Measurements from ENCODE around the gene SNAPC3.
A peak's percentile ranks its signal among the peaks of the same experiment; 100 is the strongest.

The SNAPC3 gene

DNA sequence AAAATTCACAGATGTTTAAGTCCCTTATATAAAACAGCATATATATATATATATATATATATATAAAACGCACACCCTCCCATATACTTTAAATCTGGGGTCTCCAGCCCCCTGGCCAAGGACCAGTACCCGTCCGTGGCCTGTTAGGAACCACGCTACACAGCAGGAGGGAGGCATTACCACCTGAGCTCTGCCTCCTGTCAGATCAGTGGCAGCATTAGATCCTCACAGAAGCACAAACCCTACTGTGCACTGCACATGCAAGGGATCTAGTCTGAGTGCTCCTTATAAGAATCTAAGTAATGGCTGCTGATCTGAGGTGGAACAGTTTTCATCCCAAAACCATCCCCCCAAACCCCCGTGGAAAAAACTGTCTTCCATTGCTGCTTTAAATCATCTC lies 79.1 kb downstream of the SNAPC3 start:
- no peak for DNase-seq (ENCODE audit: low read depth in 2 of 2)
- no peak overlapping the region for H3K4me3 ChIP-seq (replicated peaks in 1 of 2; ENCODE audit: low read depth in 2 of 2, low read length in 2 of 2)
- TF ChIP-seq CTCF (IDR thresholded peaks at IDR 0.05; ENCODE audit: low read depth, low read length): no peak

DNA sequence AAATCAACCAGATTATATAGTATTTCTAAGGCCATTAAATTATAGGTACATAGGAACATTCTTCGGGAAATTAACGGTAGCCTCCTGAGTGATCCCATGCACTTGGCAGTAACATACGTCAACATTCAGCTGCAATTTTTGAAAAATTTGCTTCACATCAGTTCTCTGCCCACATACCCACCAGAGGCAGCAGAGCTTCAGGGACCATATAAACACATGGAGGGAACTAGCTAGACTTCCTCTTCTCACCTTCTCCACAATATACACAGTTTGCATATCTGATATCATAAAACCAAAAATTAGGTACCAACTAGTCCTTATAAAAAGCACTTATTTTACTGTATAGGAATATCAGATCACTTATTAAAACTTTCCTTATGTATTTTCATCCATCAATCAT lies 83.2 kb downstream of the SNAPC3 start:
- H3K4me3 ChIP-seq (replicated peaks in 1 of 2; ENCODE audit: low read depth in 2 of 2, low read length in 2 of 2): no peak overlapping the region
- DNase-seq (ENCODE audit: low read depth in 2 of 2): no peak
- TF ChIP-seq CTCF (IDR thresholded peaks at IDR 0.05; ENCODE audit: low read depth, low read length): no peak

GRCh38 chr9:15509931-15510788 lies 87.5 kb downstream of the SNAPC3 start:
- TF ChIP-seq CTCF (IDR thresholded peaks at IDR 0.05; ENCODE audit: low read depth, low read length): no peak
- peak; percentile 20 to 32 for DNase-seq (ENCODE audit: low read depth in 2 of 2)
- peak overlapping the region; percentile 96 to 100 for H3K4me3 ChIP-seq (replicated peaks in 1 of 2; ENCODE audit: low read depth in 2 of 2, low read length in 2 of 2)

DNA sequence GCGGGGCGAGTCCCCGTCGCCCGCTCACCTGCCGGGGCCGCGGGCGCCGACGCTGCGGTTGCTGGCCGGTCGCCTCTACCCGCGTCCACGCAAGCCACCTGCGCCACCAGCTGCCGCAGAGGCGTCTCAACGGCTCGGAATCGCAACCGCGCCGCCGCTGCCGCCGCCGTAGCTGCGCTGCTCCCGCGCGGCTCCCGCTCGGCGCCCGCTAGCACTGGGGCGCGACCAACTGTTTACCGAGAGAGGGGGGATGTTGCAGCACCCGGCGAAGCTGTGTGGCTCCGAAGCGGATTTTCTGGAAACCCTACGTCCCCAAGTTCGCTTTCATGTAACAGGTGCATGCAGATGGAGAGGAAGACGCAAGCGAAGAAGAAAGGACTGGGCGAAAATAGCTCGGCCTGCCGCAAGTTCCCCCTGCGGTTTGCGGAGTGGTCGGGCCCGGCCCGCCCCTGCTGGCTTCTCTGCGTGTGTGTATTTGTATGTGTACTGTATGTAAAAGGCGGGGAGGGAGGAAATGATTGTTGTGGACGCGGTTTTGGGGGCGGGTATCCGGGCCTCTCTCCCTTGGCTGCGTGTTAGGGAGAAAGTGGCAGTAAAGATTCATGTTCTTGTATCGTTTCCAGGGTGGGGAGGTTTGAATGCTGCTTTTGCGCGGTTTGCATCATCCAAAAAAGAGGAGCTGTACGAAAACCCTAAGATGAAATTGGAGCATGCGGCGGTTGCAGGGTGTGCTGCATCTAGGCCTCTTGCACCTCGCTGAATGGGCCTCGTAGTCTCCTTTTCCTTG lies 88.3 kb downstream of the SNAPC3 start, which contains the start of gene PSIP1:
Gene PSIP1 (minus strand): TSS at position 182 of the 787 bp plus-strand sequence. CDS start 782 bp downstream, outside the sequence.
- peak; percentile 87 to 90 for DNase-seq (ENCODE audit: low read depth in 2 of 2)
- no peak for TF ChIP-seq CTCF (IDR thresholded peaks at IDR 0.05; ENCODE audit: low read depth, low read length)
- H3K4me3 ChIP-seq (replicated peaks in 1 of 2; ENCODE audit: low read depth in 2 of 2, low read length in 2 of 2): peak within 1 kb of the TSS; percentile 96 to 100
